Limb (tissue), 2 donors: ENCODE results near the gene ABCC5.
"Not testable (repeated sequence)": the region's sequence is repeated elsewhere in the genome, so short reads cannot be mapped to it uniquely, and the experiment has no call there.

Experiments used
- DNase-seq, 2 donors: peaks; one replicate each; pipeline ENCODE4 v3.0.0-alpha.2; 2016; ENCODE audit errors: extremely low spot score in 2 of 2

The ABCC5 gene

DNA sequence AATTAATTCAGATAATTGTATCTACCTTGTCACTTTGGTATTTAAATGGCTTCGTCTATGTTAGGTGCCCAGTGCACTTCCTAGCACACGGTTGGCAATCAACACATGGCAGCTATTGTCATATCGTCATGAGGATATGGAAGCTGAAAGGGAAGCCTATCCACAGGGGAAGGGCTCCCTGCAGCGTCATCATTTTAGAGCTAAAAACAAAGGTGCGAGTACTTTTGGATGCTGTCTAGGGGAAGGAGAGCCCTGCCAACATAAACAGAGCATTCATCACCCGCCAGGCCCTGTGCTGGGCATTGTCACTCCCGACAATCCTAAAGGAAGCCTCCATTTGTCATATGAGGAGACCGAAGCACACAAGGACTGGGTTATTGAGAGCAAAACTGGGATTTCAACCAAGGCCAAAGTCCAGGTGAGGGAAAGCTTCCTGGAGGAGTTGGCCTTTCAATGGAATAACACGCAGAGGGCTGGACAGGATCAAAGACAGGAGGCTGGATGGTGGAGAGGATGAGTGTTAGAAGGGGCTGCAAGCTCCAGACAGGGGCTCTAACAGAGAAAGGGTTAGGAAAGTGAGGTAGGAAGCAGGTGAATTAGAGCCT lies 125.0 kb downstream of the ABCC5 start:
- DNase-seq = no peak

DNA sequence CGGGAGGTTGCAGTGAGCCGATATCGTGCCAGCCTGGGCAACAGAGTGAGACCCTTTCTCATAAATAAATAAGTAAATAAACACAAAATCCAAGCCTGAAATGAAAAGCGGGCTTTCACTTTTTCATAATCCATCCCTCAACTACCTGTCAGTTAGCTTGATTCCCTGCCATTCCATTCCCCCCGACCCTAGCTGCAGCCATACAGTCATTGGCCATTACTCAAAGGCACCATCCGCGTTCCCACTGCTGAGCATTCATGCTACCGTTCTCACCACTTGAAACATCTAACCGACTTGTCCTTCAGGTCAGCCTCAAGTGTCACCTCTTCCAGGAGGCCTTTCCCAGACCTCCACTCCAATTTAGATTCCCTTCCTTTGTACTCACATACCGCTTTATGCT lies 131.9 kb downstream of the ABCC5 start:
- DNase-seq = no peak

DNA sequence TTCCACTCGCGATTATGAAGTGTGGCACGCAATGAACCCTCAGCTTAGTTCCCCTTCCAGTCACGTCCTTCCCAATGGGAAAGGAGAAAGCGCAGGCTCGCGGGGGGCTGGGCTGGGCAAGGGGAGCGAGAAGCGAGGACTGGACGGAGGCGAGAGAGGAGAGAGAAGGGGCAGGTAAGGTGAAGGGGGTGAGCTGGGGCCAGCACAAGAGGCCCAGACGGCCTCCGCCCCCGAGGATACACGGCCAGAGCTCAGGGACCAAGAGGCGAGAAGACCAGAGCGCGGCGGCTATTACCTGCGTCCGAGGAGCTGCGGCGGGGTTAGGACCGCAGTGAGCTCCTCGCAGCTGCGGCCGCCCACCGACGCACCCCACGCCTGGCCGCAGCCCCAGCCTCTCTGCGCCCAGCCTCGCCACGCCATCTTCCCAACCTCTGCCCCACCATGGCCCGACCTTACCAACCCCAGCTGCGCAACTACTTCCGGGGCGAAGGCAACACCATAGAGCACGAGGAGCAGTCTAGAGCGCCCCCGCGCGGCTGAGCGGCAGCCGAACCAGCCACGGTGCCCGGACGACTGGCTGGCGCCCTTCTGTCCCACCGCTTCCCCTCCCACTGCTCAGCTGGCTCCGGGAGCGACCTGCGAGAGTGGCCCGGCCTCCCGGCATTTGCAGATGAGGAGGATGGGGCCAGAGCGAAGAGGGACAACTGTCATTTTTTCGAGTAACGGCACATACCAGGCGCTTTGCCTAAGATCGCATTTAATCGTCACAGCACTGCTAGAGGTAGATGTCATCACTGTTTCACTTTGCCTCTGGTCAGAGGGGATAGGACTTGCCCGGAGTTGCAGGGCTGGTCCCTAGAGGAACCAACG lies 133.0 kb downstream of the ABCC5 start, which contains the start of gene PARL:
Gene PARL (minus strand): TSS at position 454 of the 870 bp plus-strand sequence. CDS start 34 bp downstream, at position 420.
- peak; percentile 95 to 97 for DNase-seq

DNA sequence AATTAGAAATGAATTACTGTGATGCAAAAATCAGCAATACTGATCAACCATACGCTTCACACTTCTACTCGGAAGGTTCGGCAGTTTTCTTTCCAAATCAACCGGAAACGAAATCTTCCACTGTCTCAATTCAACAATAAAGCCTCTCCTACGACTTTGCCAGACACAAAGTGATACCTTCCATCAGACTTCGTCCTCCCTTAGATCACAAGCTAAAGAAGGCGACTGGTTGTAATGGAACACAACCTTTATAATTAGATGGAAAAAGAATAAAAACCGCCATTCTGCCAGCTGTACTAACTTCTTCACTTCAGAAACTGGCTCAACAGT lies 133.6 kb downstream of the ABCC5 start:
- no peak for DNase-seq

DNA sequence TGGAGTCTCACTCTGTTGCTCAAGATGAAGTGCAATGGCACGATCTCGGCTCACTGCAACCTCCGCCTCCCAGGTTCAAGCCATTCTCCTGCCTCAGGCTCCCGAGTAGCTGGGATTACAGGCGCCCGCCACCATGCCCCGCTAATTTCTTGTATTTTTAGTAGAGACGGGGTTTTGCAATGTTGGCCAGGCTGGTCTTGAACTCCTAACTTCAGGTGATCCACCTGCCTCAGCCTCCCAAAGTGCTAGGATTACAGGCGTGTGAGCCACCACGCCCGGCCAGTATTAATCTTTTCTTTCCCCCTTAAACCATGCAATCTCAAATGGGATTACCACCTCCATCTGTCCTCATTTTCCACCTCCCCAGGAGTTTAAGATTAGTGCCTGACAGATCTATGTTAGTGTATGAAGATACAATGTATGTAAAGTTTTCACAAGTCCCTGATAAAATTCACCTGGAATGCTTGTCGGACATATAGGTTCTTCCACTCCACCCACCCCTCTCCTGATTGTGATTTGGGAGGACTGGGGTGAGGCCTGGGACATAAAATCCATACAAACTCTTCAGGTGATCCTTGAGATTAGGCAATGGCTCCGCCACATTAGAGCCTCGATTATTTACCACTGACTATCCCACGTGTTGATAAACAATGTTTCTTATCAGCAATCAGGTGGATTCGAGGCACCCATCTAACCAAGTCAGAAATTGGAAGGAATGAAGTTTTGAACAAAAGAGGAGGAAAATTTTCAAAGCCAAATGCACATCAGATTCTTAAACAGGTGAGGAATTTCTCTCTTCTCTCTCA lies 134.2 kb downstream of the ABCC5 start:
- no peak for DNase-seq

DNA sequence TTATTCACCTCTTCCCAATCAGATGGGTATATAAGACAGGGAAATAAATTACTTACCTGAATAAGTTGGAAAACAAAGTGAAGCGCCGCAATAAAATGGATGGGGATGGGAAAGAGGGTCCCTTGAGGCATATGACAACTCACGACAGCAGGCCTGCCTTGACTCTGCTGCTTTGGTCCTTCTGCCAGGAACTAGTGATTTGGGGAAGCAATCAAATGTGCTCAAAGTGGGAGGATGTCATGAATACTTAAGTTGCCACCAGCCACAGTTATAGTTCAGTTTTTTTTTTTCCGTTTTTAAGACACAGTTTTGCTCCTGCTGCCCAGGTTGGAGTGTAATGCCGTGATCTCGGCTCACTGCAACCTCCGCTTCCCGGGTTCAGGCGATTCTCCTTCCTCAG lies 137.6 kb downstream of the ABCC5 start:
- no peak for DNase-seq

DNA sequence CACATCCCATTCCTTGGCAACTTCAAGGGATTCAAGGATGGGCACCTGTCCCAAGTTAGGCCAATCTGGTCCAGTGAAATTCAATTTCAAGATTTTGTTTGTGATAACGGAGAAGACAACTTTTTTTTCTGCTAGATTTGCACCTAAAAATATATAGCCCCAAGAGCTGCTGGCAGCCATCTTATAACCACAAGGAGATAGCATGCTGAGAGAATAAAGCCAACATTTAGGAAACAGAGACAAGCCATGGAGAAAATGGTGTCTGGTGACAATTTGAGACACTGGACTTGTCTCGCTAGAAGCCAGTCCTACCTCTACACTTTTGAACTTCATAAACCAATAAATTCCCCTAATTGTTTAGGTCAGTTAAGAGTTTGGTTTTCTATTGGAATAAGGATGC lies 138.4 kb downstream of the ABCC5 start:
- DNase-seq = no peak

DNA sequence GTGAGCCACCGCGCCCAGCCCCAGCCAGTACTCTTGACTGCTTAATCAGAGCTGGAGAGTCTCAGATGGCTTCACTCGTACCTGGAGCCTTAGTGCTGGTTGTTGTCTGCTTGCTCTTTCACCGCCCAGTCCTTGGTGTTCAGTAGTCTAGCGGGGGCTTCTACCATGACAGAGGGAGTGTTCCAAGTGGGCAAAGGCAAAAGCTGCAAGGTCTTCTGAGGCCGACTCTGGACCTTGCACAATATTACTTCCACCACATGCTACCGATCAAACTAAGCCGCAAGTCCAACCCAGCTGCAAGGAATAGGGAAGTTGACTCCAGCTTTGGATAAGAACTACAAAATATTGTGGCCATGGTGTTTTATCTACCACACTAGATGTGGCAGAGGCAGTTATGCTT lies 139.6 kb downstream of the ABCC5 start:
- DNase-seq = no peak

DNA sequence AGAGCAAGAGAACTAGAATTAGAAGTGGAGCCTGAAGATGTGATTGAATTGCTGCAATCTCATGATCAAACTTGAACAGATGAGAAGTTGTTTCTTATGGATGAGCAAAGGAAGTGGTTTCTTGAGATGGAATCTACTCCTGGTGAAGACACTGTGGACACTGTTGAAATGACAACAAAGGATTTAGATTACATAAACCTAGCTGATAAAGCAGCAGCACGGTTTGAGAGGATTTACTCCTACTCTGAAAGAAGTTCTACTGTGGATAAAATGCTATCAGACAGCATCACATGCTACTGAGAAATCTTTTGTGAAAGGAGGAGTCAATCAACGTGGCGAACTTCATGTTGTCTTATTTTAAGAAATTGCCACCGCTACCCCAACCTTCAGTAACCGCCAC lies 140.5 kb downstream of the ABCC5 start:
- not testable (repeated sequence) for DNase-seq

DNA sequence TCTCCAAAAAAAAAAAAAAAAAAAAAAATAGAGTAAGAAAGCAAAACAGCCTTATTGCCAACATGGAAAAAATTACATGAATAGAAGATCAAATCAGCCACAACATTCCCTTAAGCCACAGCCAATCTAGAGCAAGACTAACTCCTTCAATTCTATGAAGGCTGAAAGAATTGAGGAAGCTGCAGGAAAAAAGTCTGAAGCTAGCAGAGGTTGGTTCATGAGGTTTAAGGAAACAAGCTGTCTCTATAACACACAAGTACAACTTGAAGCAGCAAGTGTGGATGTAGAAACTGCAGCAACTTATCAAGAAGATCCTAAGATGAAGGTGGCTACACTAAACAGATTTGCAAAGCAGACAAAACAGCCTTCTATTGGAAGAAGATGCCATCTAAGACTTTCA lies 142.3 kb downstream of the ABCC5 start:
- DNase-seq = no peak

DNA sequence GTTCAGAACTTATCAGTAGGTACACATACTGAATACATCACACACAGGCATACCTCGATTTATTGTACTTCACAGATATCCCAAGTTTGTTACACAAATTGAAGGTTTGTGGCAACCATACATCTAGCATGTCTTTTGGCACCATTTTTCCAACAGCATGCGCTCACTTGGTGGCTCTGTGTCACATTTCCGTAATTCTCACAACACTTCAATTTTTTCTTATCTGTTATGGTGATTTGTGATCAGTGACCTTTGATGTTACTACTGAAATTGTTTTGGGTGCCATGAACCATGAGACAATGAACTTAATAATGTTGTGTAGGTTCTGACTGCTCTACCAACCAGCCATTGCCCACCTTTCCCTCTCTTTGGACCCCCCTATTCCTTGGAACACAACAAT lies 143.8 kb downstream of the ABCC5 start:
- no peak for DNase-seq

DNA sequence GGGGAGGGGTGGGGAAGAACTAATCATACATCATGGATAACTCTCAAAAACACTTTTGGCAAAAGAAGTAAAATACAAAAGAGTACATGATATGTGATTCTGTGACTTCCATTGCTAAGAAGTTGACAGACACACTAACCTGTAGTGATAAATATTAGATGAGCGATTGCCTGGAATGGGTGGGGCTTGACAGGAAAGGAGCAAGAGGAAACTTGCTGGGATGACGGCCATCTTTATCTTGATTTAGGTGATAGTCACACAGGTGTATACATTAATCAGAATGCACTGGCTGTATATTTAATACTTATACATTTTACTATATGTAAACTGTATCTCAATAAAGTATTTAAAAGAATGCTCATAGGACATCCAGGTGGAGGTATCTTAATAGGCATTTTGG lies 146.1 kb downstream of the ABCC5 start:
- DNase-seq = no peak

DNA sequence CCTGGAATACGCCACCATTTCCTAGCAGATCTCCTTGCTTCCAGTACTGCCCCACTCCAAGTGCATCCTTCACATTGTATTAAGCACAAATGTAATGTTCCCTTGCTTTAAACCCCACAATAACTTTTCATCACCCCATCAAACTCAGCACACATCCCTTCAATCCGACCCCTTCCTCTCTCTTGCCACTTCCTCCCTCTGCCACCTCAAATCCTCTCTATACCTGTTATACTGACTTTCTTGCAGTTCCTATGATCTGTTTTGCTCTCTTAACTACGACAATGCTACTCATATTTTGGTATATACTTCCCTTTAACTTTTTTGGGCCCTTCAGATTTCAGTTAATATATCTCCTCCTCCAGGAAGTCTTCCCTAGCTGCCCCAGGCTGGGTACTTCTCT lies 147.1 kb downstream of the ABCC5 start:
- no peak for DNase-seq
